DMS53 treated with DMSO at 0.1 percent for 48 hours (cell line): Measurements from ENCODE around the gene NUP214.
"Not testable (repeated sequence)": the region's sequence is repeated elsewhere in the genome, so short reads cannot be mapped to it uniquely, and the experiment has no call there.

Experiments used
- DNase-seq: peaks from one replicate; lab custom pipeline; 2025; ENCODE audit not compliant: unreplicated experiment; lab: John Stamatoyannopoulos, UW

Gene NUP214

GRCh38 chr9:131096269-131097125 is 28.9 kb upstream of the NUP214 start, which contains the start of gene AIF1L:
Gene AIF1L (plus strand): TSS chr9:131096531. CDS start chr9:131096630, 99 bp downstream.
- DNase-seq: peak; percentile 18

- no peak for DNase-seq
Observed at GRCh38 chr9:131097126-131097947, 28.0 kb upstream of the NUP214 start.

- no peak for DNase-seq
Observed at GRCh38 chr9:131097948-131098278, 27.5 kb upstream of the NUP214 start.

- DNase-seq: no peak
Observed at GRCh38 chr9:131098391-131099101, 26.8 kb upstream of the NUP214 start.

GRCh38 chr9:131099102-131099606 is 26.2 kb upstream of the NUP214 start:
- DNase-seq: no peak

- DNase-seq: not testable (repeated sequence)
Observed at GRCh38 chr9:131099845-131100244, 25.5 kb upstream of the NUP214 start.

GRCh38 chr9:131100445-131100844 is 24.9 kb upstream of the NUP214 start:
- DNase-seq: no peak

GRCh38 chr9:131101207-131101964 is 24.0 kb upstream of the NUP214 start:
- DNase-seq: no peak

- no peak for DNase-seq
Observed at GRCh38 chr9:131103024-131103423, 22.4 kb upstream of the NUP214 start.

GRCh38 chr9:131103535-131103934 is 21.9 kb upstream of the NUP214 start:
- no peak for DNase-seq

- DNase-seq: no peak
Observed at GRCh38 chr9:131104016-131104740, 21.2 kb upstream of the NUP214 start.

GRCh38 chr9:131105952-131106351 is 19.4 kb upstream of the NUP214 start:
- no peak for DNase-seq

GRCh38 chr9:131107760-131108159 is 17.6 kb upstream of the NUP214 start:
- DNase-seq: no peak

GRCh38 chr9:131111186-131111853 is 14.1 kb upstream of the NUP214 start:
- DNase-seq: no peak

- DNase-seq: no peak
Observed at GRCh38 chr9:131111854-131112311, 13.5 kb upstream of the NUP214 start.

- DNase-seq: no peak
Observed at GRCh38 chr9:131112374-131113154, 12.8 kb upstream of the NUP214 start.

GRCh38 chr9:131113655-131114054 is 11.7 kb upstream of the NUP214 start:
- DNase-seq: no peak

- no peak for DNase-seq
Observed at GRCh38 chr9:131114084-131114535, 11.3 kb upstream of the NUP214 start.
